ENCODE results near the gene VRK1. TPM values are rescaled to one million over a fixed set of nuclear protein-coding genes. Genes with fewer than 3 reads are reported as not detected.

VRK1 gene
- polyA plus RNA-seq, 1 of the 3 experiments (the other 2 are of a cell fraction), result 9.1 TPM

- H3K79me2 ChIP-seq (ENCODE audit: insufficient read depth), result no peaks in the 10 kb centered on the region
- no peaks in the 10 kb centered on the region for H3K9me3 ChIP-seq
- H3K4me1 ChIP-seq (ENCODE audit: control insufficient read depth in 1 of 2, insufficient read depth in 2 of 2, low read depth in 1 of 2, low read length in 1 of 2), result no peaks in the 10 kb centered on the region; a peak in 2 of 4 replicates
- H2AFZ ChIP-seq (ENCODE audit: low read depth), result no peak overlapping the region
- H3K4me3 ChIP-seq (ENCODE audit: low read depth in 2 of 2, low read length in 1 of 2), result no peak overlapping the region
- peaks cover 11 to 12% of the 10 kb centered on the region in 2 experiments for H3K36me3 ChIP-seq (replicated peaks in 1 of 2; ENCODE audit: control insufficient read depth in 1 of 2, insufficient read depth in 2 of 2, low read length in 1 of 2)
- no peak overlapping the region for H3K9ac ChIP-seq
- TF ChIP-seq CHD2 (IDR thresholded peaks at IDR 0.05; ENCODE audit: low read length, partially characterized antibody) (no peak), NFIC (IDR thresholded peaks at IDR 0.05; ENCODE audit: borderline replicate concordance) (no peak), GABPA (IDR thresholded peaks at IDR 0.05; ENCODE audit: low read depth) (no peak), EZH2phosphoT487 (IDR thresholded peaks at IDR 0.05; ENCODE audit: borderline replicate concordance, low read depth) (no peak), SIN3A (IDR thresholded peaks at IDR 0.05; ENCODE audit: borderline replicate concordance, low read depth, low read length) (no peak), RFX5 (IDR thresholded peaks at IDR 0.05; ENCODE audit: low read length) (no peak), EP300 (IDR thresholded peaks at IDR 0.05; ENCODE audit: borderline replicate concordance in 1 of 2, low read depth in 1 of 2, low read length in 1 of 2) (no peak), CTCF (IDR thresholded peaks at IDR 0.05) (no peak), YY1 (IDR thresholded peaks at IDR 0.05; ENCODE audit: low read depth) (no peak), FOSL2 (IDR thresholded peaks at IDR 0.05; ENCODE audit: borderline replicate concordance, low read depth) (no peak)
- TF ChIP-seq, protein P1, sequence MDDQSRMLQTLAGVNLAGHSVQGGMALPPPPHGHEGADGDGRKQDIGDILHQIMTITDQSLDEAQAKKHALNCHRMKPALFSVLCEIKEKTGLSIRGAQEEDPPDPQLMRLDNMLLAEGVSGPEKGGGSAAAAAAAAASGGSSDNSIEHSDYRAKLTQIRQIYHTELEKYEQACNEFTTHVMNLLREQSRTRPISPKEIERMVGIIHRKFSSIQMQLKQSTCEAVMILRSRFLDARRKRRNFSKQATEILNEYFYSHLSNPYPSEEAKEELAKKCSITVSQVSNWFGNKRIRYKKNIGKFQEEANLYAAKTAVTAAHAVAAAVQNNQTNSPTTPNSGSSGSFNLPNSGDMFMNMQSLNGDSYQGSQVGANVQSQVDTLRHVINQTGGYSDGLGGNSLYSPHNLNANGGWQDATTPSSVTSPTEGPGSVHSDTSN (IDR thresholded peaks at IDR 0.05), result no peak
- H3F3A ChIP-seq (replicated peaks; ENCODE audit: insufficient read depth), result no peaks in the 10 kb centered on the region
- WGBS (ENCODE audit: low lambda C conversion rate), result 95% methylated on average over 5 of the region's 5 CpGs
- CTCF ChIA-PET, result interaction anchor here (2.9 kb wide), 1 partner anchor 9 kb away, joined by 23 read pairs; no protein-coding TSS in a partner anchor
- no peak overlapping the region for H3K4me2 ChIP-seq
- no peak for DNase-seq
- H3K27me3 ChIP-seq (ENCODE audit: insufficient read depth), result no peaks in the 10 kb centered on the region
- no peaks in the 10 kb centered on the region for H3K9me2 ChIP-seq
- no peak overlapping the region for H3K27ac ChIP-seq (ENCODE audit: low read depth in 2 of 2, low read length in 1 of 2)
- POLR2A ChIA-PET, result no interaction called here
- H4K20me1 ChIP-seq (ENCODE audit: insufficient read depth), result no peaks in the 10 kb centered on the region
Measured at GRCh38 chr14:96861568-96862310, 64.6 kb downstream of the VRK1 start.

- DNase-seq, result no peak
- Histone ChIP-seq H3K4me3 (ENCODE audit: low read depth in 2 of 2, low read length in 1 of 2) (no peak overlapping the region), H3K4me1 (ENCODE audit: control insufficient read depth in 1 of 2, insufficient read depth in 2 of 2, low read depth in 1 of 2, low read length in 1 of 2) (no peaks in the 10 kb centered on the region; a peak in 2 of 4 replicates), H4K20me1 (ENCODE audit: insufficient read depth) (no peaks in the 10 kb centered on the region), H3K36me3 (replicated peaks in 1 of 2; ENCODE audit: control insufficient read depth in 1 of 2, insufficient read depth in 2 of 2, low read length in 1 of 2) (peaks cover 9 to 12% of the 10 kb centered on the region in 2 experiments), H2AFZ (ENCODE audit: low read depth) (no peak overlapping the region), H3F3A (replicated peaks; ENCODE audit: insufficient read depth) (no peaks in the 10 kb centered on the region), H3K9me2 (no peaks in the 10 kb centered on the region), H3K27ac (ENCODE audit: low read depth in 2 of 2, low read length in 1 of 2) (no peak overlapping the region), H3K79me2 (ENCODE audit: insufficient read depth) (no peaks in the 10 kb centered on the region), H3K4me2 (no peak overlapping the region), H3K9me3 (no peaks in the 10 kb centered on the region), H3K27me3 (ENCODE audit: insufficient read depth) (no peaks in the 10 kb centered on the region), H3K9ac (no peak overlapping the region)
- 99% methylated on average over 5 of the region's 5 CpGs for WGBS (ENCODE audit: low lambda C conversion rate)
- POLR2A ChIA-PET, result no interaction called here
- CTCF ChIA-PET, result interaction anchor here (2.9 kb wide), 1 partner anchor 11 kb away, joined by 23 read pairs; no protein-coding TSS in a partner anchor
- TF ChIP-seq TEAD4 (IDR thresholded peaks at IDR 0.05; ENCODE audit: borderline replicate concordance, insufficient read depth) (no peak), MEF2A (IDR thresholded peaks at IDR 0.05; ENCODE audit: borderline replicate concordance, low read depth) (no peak), REST (IDR thresholded peaks at IDR 0.05; ENCODE audit: low read depth, low read length) (no peak), EZH2phosphoT487 (IDR thresholded peaks at IDR 0.05; ENCODE audit: borderline replicate concordance, low read depth) (no peak), JUND (IDR thresholded peaks at IDR 0.05) (no peak), SMC3 (IDR thresholded peaks at IDR 0.05; ENCODE audit: low read depth, low read length) (no peak), RFX5 (IDR thresholded peaks at IDR 0.05; ENCODE audit: low read length) (no peak)
- TF ChIP-seq, protein P2, sequence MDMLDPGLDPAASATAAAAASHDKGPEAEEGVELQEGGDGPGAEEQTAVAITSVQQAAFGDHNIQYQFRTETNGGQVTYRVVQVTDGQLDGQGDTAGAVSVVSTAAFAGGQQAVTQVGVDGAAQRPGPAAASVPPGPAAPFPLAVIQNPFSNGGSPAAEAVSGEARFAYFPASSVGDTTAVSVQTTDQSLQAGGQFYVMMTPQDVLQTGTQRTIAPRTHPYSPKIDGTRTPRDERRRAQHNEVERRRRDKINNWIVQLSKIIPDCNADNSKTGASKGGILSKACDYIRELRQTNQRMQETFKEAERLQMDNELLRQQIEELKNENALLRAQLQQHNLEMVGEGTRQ (IDR thresholded peaks at IDR 0.05; ENCODE audit: borderline replicate concordance, low read depth, low read length), result no peak
Measured at GRCh38 chr14:96863327-96863985, 66.3 kb downstream of the VRK1 start.

All from SK-N-SH (cell line).